GM21360 (cell line): Measurements from ENCODE around the gene SHOC2.

Experiments used
- ATAC-seq: cut with Tn5 transposase; IDR thresholded peaks from one replicate; pipeline ENCODE4 v1.9.1; 2021; ENCODE audit warnings: mild to moderate bottlenecking, moderate library complexity; ENCODE audit not compliant: unreplicated experiment

The SHOC2 gene

DNA sequence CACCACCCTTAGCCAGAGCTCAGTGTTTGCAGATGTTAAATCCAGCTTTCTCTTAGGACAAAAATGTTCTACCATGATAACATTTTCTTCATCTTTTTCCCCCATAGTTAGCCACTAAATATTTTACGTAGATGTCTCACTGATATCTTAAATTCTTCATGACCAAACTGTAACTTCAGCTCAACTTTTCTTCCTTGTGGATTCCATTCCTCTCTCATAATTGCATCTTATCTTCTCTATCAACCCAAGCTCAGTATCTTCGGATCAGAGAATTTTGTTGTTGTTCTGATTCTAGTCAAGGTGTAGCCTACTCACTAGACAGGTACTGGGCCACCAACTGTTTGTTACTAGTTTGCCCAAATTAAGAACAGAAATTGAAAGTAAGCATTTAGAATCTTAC is 60.2 kb downstream of the SHOC2 start:
- ATAC-seq = no peak

DNA sequence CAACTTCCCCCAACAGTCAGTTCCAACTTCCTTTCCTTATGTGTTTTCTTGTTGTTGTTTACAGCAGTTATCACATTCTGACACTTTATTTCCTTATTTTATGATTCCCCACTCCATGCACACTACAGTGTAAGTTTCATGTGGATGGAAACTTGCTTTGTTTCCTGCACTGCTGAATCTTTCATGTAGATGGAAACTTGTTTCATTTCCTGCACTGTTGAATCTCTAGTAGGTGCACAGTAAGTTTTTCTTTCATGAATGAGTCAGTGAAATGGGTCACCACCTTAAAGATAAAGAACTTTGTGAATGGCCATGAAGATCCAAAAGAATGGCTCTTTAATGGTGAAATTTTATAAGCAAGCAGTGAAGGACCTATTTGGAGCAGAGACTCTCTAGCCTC is 61.4 kb downstream of the SHOC2 start:
- ATAC-seq = no peak

DNA sequence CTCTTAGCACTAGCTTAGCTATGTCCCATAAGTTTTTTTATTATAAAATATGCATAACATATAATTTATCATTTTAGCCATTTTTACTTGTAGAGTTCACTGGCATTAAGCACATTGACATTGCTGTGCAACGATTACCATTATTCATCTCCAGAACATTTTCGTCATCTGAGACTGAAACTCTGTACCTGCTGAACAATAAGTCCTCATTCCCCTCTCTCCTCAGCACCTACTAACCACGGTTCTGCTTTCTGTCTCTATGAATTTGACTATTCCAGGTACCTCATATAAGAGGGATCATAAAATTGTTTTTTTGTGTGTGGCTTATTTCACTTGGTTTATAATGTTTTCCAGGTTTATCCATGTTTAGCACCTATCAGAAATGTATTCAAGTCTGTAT is 64.1 kb downstream of the SHOC2 start:
- no peak for ATAC-seq

DNA sequence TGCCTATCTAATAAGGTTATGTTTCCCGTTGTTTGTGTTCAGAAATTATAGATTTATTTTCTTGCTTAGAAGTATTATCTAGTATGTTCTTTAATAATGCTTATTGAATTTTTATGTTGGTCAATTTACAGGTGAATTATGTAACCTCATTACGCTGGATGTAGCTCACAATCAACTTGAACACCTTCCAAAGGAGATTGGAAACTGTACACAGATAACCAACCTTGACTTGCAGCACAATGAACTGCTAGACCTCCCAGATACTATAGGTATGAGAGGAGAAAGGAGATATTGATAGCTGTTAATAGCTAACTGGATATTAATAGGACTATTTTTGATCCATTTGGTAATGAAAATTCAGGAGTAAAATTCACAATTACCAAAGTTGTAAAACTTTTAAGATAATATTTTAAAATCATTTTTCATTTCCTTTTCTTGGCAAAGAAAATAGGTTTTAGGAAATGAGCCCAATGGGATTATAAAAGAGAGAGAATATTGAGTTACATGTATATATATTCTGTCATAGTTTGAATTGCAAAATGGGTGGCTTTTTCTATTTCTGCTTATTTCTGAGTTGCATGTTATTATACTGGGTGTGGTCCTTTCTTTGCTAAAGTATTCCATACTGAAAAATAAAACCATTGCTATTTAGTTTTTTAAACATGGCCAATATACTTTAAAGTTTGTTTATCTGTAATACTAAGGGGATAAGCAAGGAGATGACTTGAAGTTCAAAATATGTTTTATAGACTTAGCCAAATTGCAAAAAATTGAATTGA is 66.3 kb downstream of the SHOC2 start:
- no peak for ATAC-seq

DNA sequence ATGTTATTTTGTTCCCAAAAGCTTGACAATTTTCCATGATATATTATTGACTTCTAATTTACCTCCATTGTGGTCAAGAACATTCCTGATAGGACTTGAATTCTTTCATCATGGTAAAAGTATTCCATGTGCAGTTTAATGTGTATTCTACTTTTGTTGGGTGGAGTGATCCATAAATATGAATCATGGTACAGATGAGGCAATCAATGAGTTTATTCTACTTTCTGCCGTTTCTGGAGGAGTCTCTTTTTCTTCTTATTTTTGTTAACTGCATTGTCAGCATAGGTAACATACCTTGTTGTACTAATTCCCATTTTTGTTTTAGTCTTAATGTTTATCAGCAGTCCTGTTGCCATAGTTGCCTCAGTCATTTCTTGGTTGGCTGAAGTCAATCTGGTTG is 69.6 kb downstream of the SHOC2 start:
- no peak for ATAC-seq

DNA sequence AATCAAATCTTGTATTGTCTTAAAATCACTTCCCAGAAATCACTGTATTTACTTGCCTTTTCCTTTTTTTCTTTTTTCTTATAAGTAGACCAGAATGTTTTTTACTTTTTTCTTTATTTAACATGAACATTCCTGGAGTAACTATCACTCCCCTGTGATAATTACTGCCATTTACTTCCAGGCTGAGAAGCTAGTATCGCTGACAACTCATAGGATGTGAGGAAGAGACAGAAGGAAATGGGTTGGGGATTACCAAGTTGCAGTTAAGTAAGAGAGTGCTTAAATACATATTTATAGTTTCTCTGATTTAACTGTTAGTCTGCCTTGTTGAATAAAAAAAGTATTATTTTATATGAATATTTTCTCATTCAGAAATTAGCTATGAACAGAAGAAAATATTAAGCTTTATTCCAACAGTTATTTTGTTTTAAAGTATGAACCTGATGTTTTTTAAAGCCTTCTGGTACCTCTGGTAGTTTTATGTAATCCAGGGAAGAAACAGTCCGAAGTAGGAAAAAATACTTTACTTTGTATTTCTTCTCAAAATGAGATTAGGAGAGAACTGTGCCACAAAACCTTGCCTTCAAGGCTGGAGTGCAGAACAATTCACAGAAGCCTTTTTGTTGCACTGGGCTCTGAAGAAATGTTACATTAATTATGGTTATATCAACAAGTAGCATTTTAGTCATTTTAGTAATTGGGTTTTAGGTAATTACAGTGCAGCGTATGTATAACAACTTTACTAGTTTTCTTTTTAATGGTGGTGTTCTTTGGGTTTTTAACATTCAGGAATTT is 72.8 kb downstream of the SHOC2 start:
- no peak for ATAC-seq

DNA sequence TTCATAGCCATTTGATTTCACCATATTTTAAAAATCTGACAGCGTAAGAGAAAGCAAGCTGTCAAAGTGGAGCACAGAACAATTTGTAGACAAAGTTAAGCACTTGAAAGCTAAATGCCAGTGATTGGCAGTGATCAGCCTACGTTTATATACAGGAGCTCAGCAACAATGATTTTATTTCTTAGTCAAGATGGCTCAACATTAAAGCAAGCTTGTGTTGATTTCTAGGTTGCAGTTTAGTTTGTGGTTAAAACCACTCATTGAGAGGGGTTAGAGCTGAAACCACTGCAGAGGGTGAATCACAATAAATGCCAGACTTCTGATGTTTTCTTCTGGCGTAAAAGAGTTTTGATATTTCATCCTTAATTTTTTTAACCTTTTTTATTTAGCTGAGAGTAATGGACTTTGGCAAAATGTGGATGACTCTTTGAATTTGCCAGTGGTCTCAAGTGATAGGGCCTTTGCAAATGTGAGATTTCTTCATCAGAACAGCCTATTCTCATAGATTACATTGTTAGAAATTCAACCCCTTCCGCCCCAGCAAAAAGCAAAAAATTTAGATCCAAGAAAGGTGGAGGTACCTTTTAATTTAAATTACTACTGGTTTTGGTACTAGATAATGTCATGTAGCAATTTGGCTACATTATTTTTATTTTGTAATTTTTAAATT is 73.8 kb downstream of the SHOC2 start:
- no peak for ATAC-seq

DNA sequence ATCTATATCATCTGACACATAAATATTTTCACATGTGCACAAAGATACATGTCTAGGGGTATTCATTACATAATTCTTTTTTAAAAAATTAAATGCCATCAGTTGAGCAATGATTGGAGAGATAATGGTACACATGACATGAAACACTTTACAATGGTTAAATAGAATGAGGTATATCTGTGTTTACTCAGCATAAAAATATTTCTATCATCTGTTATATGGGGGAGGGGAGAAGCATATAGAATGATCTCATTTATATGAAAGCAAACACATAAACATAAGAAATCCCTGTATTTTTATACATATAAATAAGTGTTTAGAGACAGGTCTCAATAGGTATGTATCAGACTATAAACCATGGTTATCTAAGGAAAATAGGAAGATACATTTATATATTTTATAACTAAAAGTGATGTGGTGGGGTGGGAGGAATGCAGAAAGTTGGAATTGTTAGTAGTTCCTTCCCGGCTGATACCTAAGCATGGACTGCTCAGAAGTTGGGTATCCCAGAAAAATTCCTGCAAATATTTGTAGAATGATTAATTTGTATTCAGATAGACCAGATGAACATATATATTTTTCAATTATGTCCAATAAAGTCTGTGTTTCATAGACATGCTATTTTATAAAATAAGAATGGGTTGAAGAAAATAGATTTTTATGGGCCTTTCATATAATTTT is 75.1 kb downstream of the SHOC2 start:
- no peak for ATAC-seq

DNA sequence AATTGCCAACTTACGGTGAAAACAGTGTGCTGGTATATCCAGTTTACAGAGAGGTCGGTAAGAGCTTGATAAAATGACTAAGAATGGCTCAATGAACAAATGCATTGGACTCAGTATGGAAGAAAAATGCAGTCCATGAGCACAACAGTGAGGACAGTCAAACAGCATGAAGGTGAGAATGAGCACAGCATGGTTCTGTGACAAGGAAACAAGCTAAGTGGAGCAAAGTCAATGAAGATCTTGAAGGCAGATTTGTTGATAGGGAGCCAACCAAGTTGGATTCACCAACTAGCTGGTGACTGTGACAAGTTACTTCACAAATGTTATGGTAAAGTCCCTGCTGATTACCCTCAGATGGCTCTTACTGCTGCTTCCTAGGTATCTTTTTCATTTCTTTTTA is 75.9 kb downstream of the SHOC2 start:
- ATAC-seq = no peak

DNA sequence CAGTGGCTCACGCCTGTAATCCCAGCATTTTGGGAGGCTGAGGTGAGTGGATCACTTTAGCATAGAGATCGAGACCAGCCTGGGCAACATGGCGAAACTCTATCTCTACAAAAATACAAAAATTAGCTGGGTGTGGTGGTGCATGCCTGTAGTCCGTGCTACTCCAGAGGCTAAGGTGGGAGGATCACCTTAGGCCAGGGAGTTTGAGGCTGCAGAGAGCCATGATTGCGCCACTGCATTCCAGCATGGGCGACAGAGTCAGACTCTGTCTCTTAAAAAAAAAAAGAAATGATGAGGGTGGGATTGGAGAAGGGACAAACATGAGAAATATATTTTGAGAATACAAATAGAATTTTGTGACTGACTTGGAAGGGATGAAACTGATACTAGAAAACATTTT is 76.9 kb downstream of the SHOC2 start:
- no peak for ATAC-seq

DNA sequence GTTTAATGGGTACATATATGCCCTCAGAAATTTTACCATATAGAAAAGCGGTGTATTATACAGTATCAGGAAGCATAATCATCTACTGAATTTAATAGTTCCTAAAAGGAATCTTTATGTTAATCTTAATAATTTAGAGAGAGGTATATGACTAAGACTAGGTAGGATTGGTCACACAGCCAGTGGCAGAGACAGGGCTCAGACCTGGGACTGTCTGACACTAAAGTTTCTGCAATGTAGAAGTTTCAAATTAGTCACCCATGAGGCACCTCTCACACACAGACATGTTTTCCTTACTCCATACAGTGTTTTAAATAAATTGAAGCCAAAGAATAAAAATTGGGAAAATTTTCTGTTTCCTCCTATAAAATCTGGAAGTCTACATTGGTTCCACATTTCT is 84.6 kb downstream of the SHOC2 start:
- no peak for ATAC-seq

DNA sequence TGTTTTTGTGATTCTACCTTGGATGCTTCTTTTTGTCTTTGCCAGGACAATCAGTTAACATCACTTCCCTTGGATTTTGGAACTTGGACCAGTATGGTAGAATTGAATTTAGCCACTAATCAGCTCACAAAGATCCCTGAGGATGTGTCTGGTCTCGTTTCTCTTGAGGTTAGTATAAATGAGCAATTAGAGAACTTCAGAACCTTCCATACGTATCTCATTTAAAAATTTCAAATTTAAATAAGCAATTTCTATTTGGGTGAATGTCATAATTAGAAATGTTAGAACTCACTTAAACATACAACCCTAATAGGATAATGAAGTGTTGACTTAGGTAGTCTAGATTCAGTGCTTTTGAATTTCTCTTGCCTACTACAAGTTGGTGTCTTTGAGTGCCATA is 88.1 kb downstream of the SHOC2 start:
- no peak for ATAC-seq

DNA sequence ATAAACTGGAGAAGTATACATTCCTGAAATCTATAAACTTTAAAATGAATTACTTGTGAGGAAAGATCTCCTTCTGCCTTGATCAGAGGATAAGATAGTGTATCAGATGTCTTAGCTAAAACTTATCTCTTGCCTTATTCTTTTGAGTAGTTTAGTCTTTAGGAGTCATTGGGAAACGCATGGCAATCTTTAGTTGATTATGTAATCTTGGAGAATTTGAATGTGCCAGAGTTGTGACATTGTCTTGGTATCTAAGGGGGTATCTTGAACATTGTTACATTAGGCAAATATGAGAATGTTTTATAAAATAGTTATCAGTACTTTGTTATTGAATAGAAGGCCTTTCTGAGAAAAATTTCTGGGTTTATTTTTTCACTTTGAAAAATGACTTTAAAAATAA is 95.8 kb downstream of the SHOC2 start:
- ATAC-seq = no peak

DNA sequence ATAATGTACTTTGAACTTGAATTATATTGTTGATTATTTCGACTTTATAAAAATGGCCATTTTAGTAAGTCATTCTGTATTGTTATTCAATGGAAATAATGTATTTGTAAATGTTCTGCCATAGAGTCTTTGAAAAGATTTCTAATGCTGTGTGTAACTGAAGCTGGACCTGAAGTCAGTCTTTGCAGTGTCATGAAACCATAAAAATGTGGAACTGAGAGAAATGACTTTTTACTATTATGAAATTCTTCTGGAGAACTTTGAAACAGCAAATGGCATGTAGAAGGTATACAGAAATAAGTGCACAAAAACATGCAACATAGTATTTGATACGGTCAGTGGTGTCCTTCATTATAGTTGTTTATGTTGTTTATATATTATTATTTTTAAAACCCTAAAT is 97.7 kb downstream of the SHOC2 start:
- no peak for ATAC-seq

DNA sequence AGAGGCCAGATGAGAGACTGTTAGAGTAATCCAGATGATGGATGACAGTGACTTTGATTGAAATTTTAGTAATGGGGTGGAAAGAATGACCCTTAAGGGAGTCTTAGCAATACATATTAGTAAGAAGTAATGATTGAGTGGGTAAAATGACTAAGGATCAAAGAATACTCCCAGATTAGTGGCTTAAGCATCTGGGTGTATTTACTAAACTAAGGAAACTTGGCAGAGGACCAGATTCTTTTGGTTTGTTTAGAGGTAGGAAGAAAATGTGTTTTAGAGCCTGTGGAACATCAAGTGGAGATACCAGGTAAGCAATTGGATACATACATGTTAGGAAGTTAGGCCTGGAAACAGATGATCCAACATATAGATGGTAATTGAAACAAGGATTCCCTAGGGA is 98.6 kb downstream of the SHOC2 start:
- ATAC-seq = no peak

DNA sequence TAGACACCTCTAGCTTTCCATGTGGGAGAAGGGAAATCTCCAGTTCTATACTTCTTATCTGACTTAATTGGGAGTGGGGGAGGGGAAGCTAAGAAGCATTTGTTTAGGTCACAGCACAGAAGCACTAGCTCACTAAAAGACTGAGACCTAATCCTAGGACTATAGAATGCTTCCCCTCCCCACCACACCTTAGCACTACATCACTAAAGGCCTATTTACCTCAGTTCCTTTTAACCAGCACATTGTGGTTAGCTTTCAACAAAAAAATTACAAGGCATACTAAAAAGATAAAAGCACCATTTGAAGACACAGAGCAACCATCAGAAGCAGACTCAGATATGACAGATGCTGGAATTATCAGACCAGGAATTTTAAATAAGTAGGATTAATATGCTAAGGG is 103.7 kb downstream of the SHOC2 start:
- ATAC-seq = no peak

DNA sequence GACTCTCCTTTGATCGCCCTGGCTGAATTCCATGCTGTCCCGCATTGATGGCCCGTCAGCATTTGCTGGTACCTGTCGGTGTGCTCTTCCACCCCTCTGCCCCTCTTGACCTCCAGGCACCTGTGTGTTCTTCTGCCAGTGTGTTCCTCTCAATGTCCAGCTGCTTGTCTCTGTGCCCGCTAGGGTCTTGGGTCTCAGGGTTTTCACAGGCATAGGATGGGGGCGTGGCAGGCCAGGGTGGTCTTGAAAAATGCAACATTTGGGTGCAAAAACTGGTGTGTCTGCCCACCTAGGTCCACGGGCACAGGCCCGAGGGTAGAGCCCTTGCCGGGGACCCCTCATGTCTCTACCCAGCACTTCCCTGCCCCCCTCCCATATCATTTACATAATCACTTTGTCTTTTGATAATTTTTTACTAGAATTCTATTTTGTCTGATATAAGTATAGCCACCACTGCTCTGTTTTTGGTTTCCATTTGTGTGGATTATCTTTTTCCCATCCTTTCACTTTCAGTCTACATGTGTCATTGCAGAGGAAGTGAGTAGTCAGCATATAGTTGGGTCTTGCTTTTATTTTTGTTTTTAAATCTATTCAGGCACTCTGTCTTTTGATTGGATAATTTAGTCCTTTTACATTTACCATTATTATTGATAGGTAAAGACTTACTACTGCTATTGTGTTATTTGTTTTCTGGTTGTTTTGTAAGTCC is 110.8 kb downstream of the SHOC2 start:
- peak; percentile 60 for ATAC-seq

DNA sequence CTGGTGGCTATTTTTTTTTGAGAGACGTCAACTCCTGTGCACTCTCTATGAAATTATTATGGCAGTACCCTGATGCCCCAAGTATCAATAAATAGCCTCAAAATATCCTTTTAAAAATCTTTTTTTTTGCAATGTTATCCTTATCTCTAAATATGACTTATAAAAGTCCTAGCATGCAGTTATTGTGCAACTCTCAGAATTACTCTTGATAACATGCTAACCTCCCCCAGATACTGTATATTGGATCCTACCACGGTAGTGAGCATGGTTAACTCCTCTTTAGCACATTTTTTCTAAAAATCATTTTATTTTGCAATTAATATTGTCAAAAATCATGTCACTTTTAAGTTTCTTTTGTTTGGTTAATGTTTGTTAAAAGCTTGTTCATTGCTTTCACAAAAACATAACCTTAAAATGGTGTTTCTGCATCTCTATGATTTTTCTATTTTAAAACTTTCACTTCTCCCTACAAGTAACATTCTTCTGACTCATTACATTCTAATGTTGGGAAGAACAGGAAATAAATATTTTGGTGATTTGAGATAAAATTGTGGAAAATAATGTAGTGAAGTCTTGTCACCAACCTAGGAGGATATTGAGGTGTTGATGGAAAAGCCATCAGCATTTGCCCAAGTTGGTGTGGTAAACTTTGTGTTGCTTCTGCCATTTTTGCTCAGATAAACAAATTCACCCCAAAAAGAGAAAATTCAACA is 115.3 kb downstream of the SHOC2 start:
- ATAC-seq = no peak

DNA sequence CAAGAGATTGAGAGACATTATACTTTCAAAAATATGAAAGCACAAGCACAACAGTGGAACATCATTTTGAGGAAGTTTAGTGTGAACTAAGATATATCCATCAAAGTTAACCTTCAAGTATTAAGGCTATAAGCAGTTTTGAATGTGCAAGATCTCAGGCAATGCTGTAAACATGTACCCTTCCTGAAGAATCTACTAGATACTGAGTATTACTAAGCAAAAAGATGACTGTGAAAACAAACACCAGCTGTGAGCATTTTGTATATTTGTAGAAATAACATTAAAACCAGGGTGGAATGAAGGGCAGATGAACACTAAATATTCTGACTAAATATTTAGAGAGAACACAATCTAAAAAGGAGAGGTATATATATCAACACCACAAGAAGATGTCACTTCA is 116.1 kb downstream of the SHOC2 start:
- no peak for ATAC-seq

DNA sequence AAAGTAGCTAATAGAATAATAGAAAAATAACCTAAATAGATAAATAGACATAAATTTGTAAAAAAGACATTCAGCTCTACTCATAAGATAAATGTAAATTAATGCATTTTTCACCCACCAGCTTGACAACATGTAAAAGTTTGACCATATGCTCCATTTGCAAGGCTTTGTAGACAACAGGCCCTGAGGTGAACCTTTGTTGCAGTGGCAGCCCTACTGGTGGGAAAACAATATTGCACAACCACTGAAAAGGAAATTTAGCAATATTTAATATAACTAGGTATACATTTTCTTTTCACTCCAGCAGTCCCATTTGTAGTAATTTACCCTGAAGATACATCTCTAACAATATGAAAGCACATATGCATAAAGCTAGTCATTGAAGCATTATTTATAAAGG is 118.5 kb downstream of the SHOC2 start:
- ATAC-seq = no peak
